Smooth muscle cell (in vitro differentiated cells): ENCODE measurements around the gene PPFIA4. TPM values are rescaled to one million over a fixed set of nuclear protein-coding genes. Genes with fewer than 3 reads are reported as not detected.
A peak's percentile ranks its signal among the peaks of the same experiment; 100 is the strongest.

Experiments
- DNase-seq: peaks from one replicate; lab custom pipeline; 2025; ENCODE audit not compliant: unreplicated experiment; lab: John Stamatoyannopoulos, UW
- H2AFZ ChIP-seq: fragments of 200-600 bp; sonication (generic); 2 replicates; pipeline ENCODE4 v1.6.0; 2016; ENCODE audit warnings: antibody characterized with exemption, low read depth, mild to moderate bottlenecking
- H3F3A ChIP-seq: fragments of 200-600 bp; sonication (generic); 2 replicates; pipeline ENCODE4 v1.6.0; 2017; ENCODE audit warnings: antibody characterized with exemption, low read depth
- H3K27ac ChIP-seq: fragments of 200-600 bp; sonication (generic); 2 replicates; pipeline ENCODE4 v1.5.1; 2016; ENCODE audit warnings: low read depth, mild to moderate bottlenecking
- H3K27me3 ChIP-seq: fragments of 200-600 bp; sonication (generic); 2 replicates; pipeline ENCODE4 v1.6.1; 2016; ENCODE audit warnings: low read depth, mild to moderate bottlenecking
- H3K36me3 ChIP-seq: fragments of 200-600 bp; sonication (generic); 2 replicates; pipeline ENCODE4 v1.5.1; 2016; ENCODE audit warnings: low read depth
- H3K4me1 ChIP-seq: fragments of 200-600 bp; sonication (generic); 2 replicates; pipeline ENCODE4 v1.5.1; 2016; ENCODE audit warnings: low read depth
- H3K4me2 ChIP-seq: fragments of 200-600 bp; sonication (generic); 2 replicates; pipeline ENCODE4 v1.6.0; 2016; ENCODE audit warnings: mild to moderate bottlenecking
- H3K4me3 ChIP-seq: fragments of 200-600 bp; sonication (generic); 2 replicates; pipeline ENCODE4 v1.5.1; 2016; ENCODE audit warnings: mild to moderate bottlenecking
- H3K79me2 ChIP-seq: fragments of 200-600 bp; sonication (generic); 2 replicates; pipeline ENCODE4 v1.6.0; 2016; ENCODE audit warnings: low read depth, mild to moderate bottlenecking
- H3K9ac ChIP-seq: fragments of 200-600 bp; sonication (generic); 2 replicates; pipeline ENCODE4 v1.6.0; 2016; ENCODE audit warnings: low read depth
- H3K9me3 ChIP-seq: fragments of 200-600 bp; sonication (generic); replicated peaks from 2 replicates; pipeline ENCODE4 v1.5.1; 2016; ENCODE audit warnings: low read depth
- H4K20me1 ChIP-seq: fragments of 200-600 bp; sonication (generic); 2 replicates; pipeline ENCODE4 v1.6.0; 2016; ENCODE audit warnings: low read depth
- CTCF ChIP-seq: fragments of 200-600 bp; sonication (generic); IDR thresholded peaks from 2 replicates; pipeline ENCODE4 v1.5.1; 2017; ENCODE audit warnings: borderline replicate concordance, mild to moderate bottlenecking, antibody characterized with exemption; ENCODE audit not compliant: insufficient read depth, poor library complexity, severe bottlenecking
- WGBS: methylation state at CpG from one replicate; pipeline ENCODE4 v1.1.7; 2016; ENCODE audit warnings: low lambda C conversion rate; 5-methylcytosine and 5-hydroxymethylcytosine counted together
- polyA plus RNA-seq: library from polyadenylated mRNA; unstranded; fragments of >200 nt; fragmentation: Nextera tagmentation; extraction: Ambion mirVana; gene quantifications from 2 replicates; pipeline ENCODE4 v1.2.1, GENCODE V29; 2016
- total RNA-seq: library from RNA; depleted of rRNA; stranded (reverse); fragments of >200 nt; gene quantifications from 2 replicates; pipeline ENCODE4 v1.2.3, GENCODE V29; 2014

PPFIA4 gene
- total and polyA plus RNA-seq, 2 experiments from 2014 or later: 6.5 to 10.8 TPM

- no peaks in the 10 kb centered on the region for H3K79me2 ChIP-seq
- no peak overlapping the region for H3K27ac ChIP-seq
- no peaks in the 10 kb centered on the region for H3K36me3 ChIP-seq
- H3K4me3 ChIP-seq: no peak overlapping the region
- no peaks in the 10 kb centered on the region for H3K9me3 ChIP-seq
- no peaks in the 10 kb centered on the region for H3F3A ChIP-seq
- no peak for TF ChIP-seq CTCF
- H4K20me1 ChIP-seq: no peaks in the 10 kb centered on the region
- no peaks in the 10 kb centered on the region for H3K27me3 ChIP-seq
- no peak overlapping the region for H3K4me2 ChIP-seq
- H3K4me1 ChIP-seq: peaks cover 4% of the 10 kb centered on the region
- whole genome bisulfite sequencing: 83% methylated on average over 24 of the region's 24 CpGs
- H3K9ac ChIP-seq: no peak overlapping the region
- H2AFZ ChIP-seq: no peak overlapping the region
- no peak for DNase-seq
These were observed 29.0 kb downstream of the PPFIA4 start for GRCh38 chr1:203055161-203055799.

- no peak for DNase-seq
- Histone ChIP-seq H3K4me3 (no peak overlapping the region), H3K9me3 (no peaks in the 10 kb centered on the region), H3K79me2 (no peaks in the 10 kb centered on the region), H4K20me1 (no peaks in the 10 kb centered on the region), H2AFZ (no peak overlapping the region), H3K4me2 (no peak overlapping the region), H3K27me3 (no peaks in the 10 kb centered on the region), H3K27ac (no peak overlapping the region), H3K9ac (no peak overlapping the region), H3K4me1 (peaks cover 4% of the 10 kb centered on the region), H3K36me3 (no peaks in the 10 kb centered on the region), H3F3A (no peaks in the 10 kb centered on the region)
- 95% methylated on average over 7 of the region's 7 CpGs for WGBS
- TF ChIP-seq CTCF: no peak
These were observed 29.7 kb downstream of the PPFIA4 start for GRCh38 chr1:203056012-203056411.

GRCh38 chr1:203056516-203056915 is 30.2 kb downstream of the PPFIA4 start:
- H3K4me3 ChIP-seq: no peak overlapping the region
- DNase-seq: no peak
- H3K36me3 ChIP-seq: no peaks in the 10 kb centered on the region
- TF ChIP-seq CTCF: peak; percentile 7
- no peaks in the 10 kb centered on the region for H3K27me3 ChIP-seq
- H3K9me3 ChIP-seq: no peaks in the 10 kb centered on the region
- no peaks in the 10 kb centered on the region for H3F3A ChIP-seq
- H3K9ac ChIP-seq: no peak overlapping the region
- no peaks in the 10 kb centered on the region for H4K20me1 ChIP-seq
- H3K4me1 ChIP-seq: peaks cover 4% of the 10 kb centered on the region
- no peak overlapping the region for H3K4me2 ChIP-seq
- H3K79me2 ChIP-seq: no peaks in the 10 kb centered on the region
- no peak overlapping the region for H3K27ac ChIP-seq
- 94% methylated on average over 6 of the region's 6 CpGs for WGBS
- H2AFZ ChIP-seq: no peak overlapping the region
